Spleen (tissue), 7 donors: ENCODE data around the gene PGP.

Experiments used
- CTCF ChIP-seq, 11 experiments: fragments of 200-600 bp in 7 of 11; fragments of 450-650 bp in 4 of 11; sonication (generic) in 4 of 11; IDR thresholded peaks in 8 of 11; conservative IDR thresholded peaks in 3 of 11; 1 replicate in 7 of 11; 2 replicates in 4 of 11; pipeline versions ENCODE4 v1.4.0 to v1.8.0; 2016 to 2021; ENCODE audit warnings: antibody characterized with exemption in 11 of 11, inconsistent platforms in 4 of 11, mild to moderate bottlenecking in 1 of 11
- POLR2A ChIP-seq, 3 donors: fragments of 450-650 bp; IDR thresholded peaks; one replicate each; pipeline ENCODE4 v1.5.1; 2017; ENCODE audit warnings: antibody characterized with exemption in 3 of 3, mild to moderate bottlenecking in 1 of 3
- POLR2AphosphoS5 ChIP-seq, 3 donors: sonication (generic); formaldehyde crosslinking; IDR thresholded peaks; one replicate each; pipeline ENCODE4 v1.5.1; 2017; ENCODE audit warnings: antibody characterized with exemption in 3 of 3
- donor health status: DM: no; HTN: no; CAD: no; lungs with moderate emphysema.
- donor health status: DM: no; HTN: no; CAD: no.
- donor health status: DM: no; HTN: no; CAD: no.

- TF ChIP-seq CTCF (IDR thresholded peaks at IDR 0.05 in 8 of 11, conservative IDR thresholded peaks at IDR 0.05 in 3 of 11) (no peak), POLR2A (IDR thresholded peaks at IDR 0.05) (no peak), POLR2AphosphoS5 (IDR thresholded peaks at IDR 0.05) (no peak)
Observed at GRCh38 chr16:2184962-2185361, 29.7 kb downstream of the PGP start.
